Gastroesophageal sphincter (tissue), 4 donors: ENCODE data around the gene CEP170B. TPM values are rescaled to one million over a fixed set of nuclear protein-coding genes. Genes with fewer than 3 reads are reported as not detected.

Experiments used
- ATAC-seq: fragments of 150-250 bp; one replicate; pipeline ENCODE4 v1.9.1; 2016; ENCODE audit warnings: mild to moderate bottlenecking, moderate library complexity
- H3K27ac ChIP-seq, 4 donors: fragments of 200-600 bp; sonication (generic) in 3 of 4; 1 replicate in 3 of 4; 2 replicates in 1 of 4; pipeline ENCODE4 v1.5.1; 2016 to 2019
- H3K27me3 ChIP-seq: fragments of 200-600 bp; sonication (generic); one replicate; pipeline ENCODE4 v1.5.1; 2019
- H3K36me3 ChIP-seq, 2 donors: fragments of 200-600 bp; sonication (generic); one replicate each; pipeline ENCODE4 v1.5.1; 2019; ENCODE audit warnings: control low read depth in 1 of 2
- H3K4me1 ChIP-seq, 3 donors: fragments of 200-600 bp; sonication (generic); 1 replicate in 2 of 3; 2 replicates in 1 of 3; pipeline ENCODE4 v1.5.1; 2016 to 2019; ENCODE audit warnings: control low read depth in 2 of 3
- H3K4me3 ChIP-seq, 2 donors: fragments of 200-600 bp; sonication (generic); one replicate each; pipeline ENCODE4 v1.5.1; 2019; ENCODE audit warnings: mild to moderate bottlenecking in 1 of 2, moderate library complexity in 1 of 2
- H3K9me3 ChIP-seq, 3 donors: fragments of 200-600 bp; sonication (generic); one replicate each; pipeline ENCODE4 v1.5.1; 2017 to 2019; ENCODE audit warnings: control low read depth in 2 of 3
- CTCF ChIP-seq, 4 experiments: fragments of 200-600 bp in 2 of 4; fragments of 450-650 bp in 2 of 4; sonication (generic) in 1 of 4; IDR thresholded peaks; one replicate each; pipeline ENCODE4 v1.5.1; 2017 to 2019; ENCODE audit warnings: antibody characterized with exemption in 4 of 4, mild to moderate bottlenecking in 2 of 4, moderate library complexity in 2 of 4
- EP300 ChIP-seq: sonication (generic); formaldehyde crosslinking; IDR thresholded peaks from one replicate; pipeline ENCODE4 v1.6.1; 2017; ENCODE audit warnings: antibody characterized with exemption, mild to moderate bottlenecking
- POLR2A ChIP-seq, 2 donors: fragments of 450-650 bp; IDR thresholded peaks; one replicate each; pipeline ENCODE4 v1.6.1; 2017; ENCODE audit warnings: antibody characterized with exemption in 2 of 2, mild to moderate bottlenecking in 2 of 2, moderate library complexity in 1 of 2
- POLR2AphosphoS5 ChIP-seq: sonication (generic); formaldehyde crosslinking; IDR thresholded peaks from one replicate; pipeline ENCODE4 v1.6.1; 2017; ENCODE audit warnings: antibody characterized with exemption
- WGBS, 2 donors: methylation state at CpG; one replicate each; pipeline ENCODE4 v1.1.5; 2018; ENCODE audit warnings: low coverage in 1 of 2; 5-methylcytosine and 5-hydroxymethylcytosine counted together
- total RNA-seq, 4 donors: library from RNA; depleted of rRNA; stranded (reverse); fragments of >200 nt; gene quantifications; one replicate each; pipeline ENCODE4 v1.1.0, GENCODE V29; 2016

Gene CEP170B
- total RNA-seq, 4 donors from 2014 or later = 18.7 to 64.7 (median 25.5) TPM

GRCh38 chr14:104895786-104896661 is 31.0 kb downstream of the CEP170B start:
- WGBS, 2 donors = 37 to 71% methylated on average over 9 to 11 of the region's 34 CpGs
- H3K9me3 ChIP-seq = no peaks in the 10 kb centered on the region
- H3K4me1 ChIP-seq = peaks cover 0 to 27% (median 0%) of the 10 kb centered on the region in 3 donors
- ATAC-seq = no peak
- peak overlapping the region in 2 of 4 donors; percentile 1 to 6 for H3K27ac ChIP-seq
- H3K27me3 ChIP-seq = no peaks in the 10 kb centered on the region
- H3K4me3 ChIP-seq = no peak overlapping the region
- no peak for TF ChIP-seq CTCF (IDR thresholded peaks at IDR 0.05)
- peaks cover 0 to 17% of the 10 kb centered on the region in 2 donors for H3K36me3 ChIP-seq

DNA sequence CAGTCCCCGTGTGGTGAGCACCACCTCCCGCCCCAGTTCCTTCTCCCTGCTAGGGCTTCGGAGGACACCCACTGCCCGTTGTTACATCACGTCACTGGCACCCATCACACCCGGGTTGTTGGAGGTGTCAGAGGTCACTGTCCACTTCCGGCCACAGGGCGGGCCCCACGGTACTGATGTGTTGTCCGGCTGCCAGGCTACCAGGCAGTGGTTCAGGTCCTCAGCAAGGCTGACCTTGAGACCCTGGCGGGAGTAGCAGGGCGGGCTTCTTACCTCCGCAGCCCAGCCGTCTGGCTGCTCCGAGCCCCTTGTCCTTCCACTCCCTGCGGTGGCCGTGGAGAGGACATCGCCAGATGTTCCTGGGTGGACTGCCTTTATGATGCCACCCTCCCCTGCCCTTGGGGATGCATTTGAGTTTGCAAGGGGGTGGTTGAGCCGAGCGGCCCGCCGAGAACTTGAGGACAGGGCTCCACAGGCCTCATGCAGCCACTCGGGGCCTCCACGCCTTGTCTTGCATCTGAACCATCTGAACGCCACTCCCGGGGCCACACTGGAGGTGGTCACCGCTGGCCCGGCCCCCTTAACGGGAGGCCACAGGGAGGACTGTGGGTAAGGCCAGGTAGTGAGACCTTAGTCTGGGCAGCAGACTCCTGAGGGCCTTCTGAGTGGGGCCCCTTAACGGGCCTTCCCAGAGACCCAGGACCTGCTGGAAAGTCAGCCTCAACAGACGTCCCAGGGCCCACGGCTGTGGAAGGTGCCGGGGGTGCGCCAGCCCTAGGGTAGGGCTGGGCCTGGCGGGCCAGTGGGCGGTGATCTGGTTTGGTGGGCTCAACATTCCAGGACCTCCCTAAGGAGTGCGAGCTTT is 32.5 kb downstream of the CEP170B start:
- WGBS, 2 donors = 68% methylated on average over 4 of the region's 37 CpGs; no CpG with 5 or more reads in 1 of the 2 donors
- no peak overlapping the region for H3K4me3 ChIP-seq
- no peaks in the 10 kb centered on the region for H3K9me3 ChIP-seq
- H3K27ac ChIP-seq = no peak overlapping the region
- no peaks in the 10 kb centered on the region for H3K27me3 ChIP-seq
- no peak for ATAC-seq
- no peak for TF ChIP-seq CTCF (IDR thresholded peaks at IDR 0.05)
- TF ChIP-seq POLR2A (IDR thresholded peaks at IDR 0.05) = no peak
- TF ChIP-seq EP300 = no peak
- no peak for TF ChIP-seq POLR2AphosphoS5
- peaks cover 0 to 27% (median 0%) of the 10 kb centered on the region in 3 donors for H3K4me1 ChIP-seq
- H3K36me3 ChIP-seq = peaks cover 0 to 17% of the 10 kb centered on the region in 2 donors

- no peak overlapping the region for H3K27ac ChIP-seq
- no peak overlapping the region for H3K4me3 ChIP-seq
- 90% methylated on average over 5 of the region's 7 CpGs; no CpG with 5 or more reads in 1 of the 2 donors for WGBS, 2 donors
- TF ChIP-seq POLR2A (IDR thresholded peaks at IDR 0.05) (no peak), EP300 (no peak), CTCF (IDR thresholded peaks at IDR 0.05) (no peak), POLR2AphosphoS5 (no peak)
- H3K4me1 ChIP-seq = peaks cover 0 to 27% (median 0%) of the 10 kb centered on the region in 3 donors
- H3K9me3 ChIP-seq = no peaks in the 10 kb centered on the region
- H3K36me3 ChIP-seq = peaks cover 0 to 17% of the 10 kb centered on the region in 2 donors
- H3K27me3 ChIP-seq = no peaks in the 10 kb centered on the region
- no peak for ATAC-seq
Observed at GRCh38 chr14:104898195-104898558, 33.1 kb downstream of the CEP170B start.

DNA sequence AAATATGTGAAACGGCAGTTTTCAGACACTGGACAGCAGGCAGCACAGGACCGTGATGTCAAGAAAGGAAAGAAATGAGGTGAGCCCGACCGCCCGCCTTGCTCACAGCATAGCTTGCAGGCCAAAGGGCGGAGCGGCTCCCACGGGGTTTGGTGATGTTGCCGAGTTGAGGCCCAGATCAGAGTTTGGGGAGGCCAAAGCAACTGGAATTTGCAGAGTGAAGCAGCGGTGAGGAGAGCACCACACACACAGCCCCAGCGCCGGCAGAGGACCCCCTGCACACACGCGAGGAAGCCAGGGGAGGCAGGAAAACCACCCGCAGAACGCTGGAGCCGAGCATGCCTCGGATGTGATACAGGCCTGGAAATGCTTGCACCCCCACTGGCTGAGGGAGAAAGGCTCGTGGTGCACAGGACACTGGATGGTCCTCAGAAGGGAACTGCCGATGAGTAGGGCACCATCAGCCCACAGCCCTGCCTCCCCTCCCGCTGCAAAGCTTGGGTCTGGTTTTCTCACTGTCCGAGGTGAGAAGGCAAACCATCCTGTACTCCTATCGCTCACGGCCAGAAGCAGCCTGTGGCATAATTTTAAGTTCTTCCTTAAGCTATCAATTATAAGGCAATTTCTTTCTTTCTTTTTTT is 33.9 kb downstream of the CEP170B start:
- no peaks in the 10 kb centered on the region for H3K9me3 ChIP-seq
- H3K27me3 ChIP-seq = no peaks in the 10 kb centered on the region
- no peak overlapping the region for H3K4me3 ChIP-seq
- H3K36me3 ChIP-seq = peaks cover 0 to 11% of the 10 kb centered on the region in 2 donors
- 63 to 64% methylated on average over 8 to 24 of the region's 24 CpGs for WGBS, 2 donors
- no peak for ATAC-seq
- no peak overlapping the region for H3K27ac ChIP-seq
- TF ChIP-seq CTCF (IDR thresholded peaks at IDR 0.05) (no peak), POLR2AphosphoS5 (no peak), POLR2A (IDR thresholded peaks at IDR 0.05) (no peak), EP300 (no peak)
- peaks cover 0 to 26% (median 0%) of the 10 kb centered on the region in 3 donors for H3K4me1 ChIP-seq
